Measurements from ENCODE around the gene ANKRD55. TPM values are rescaled to one million over a fixed set of nuclear protein-coding genes. Genes with fewer than 3 reads are reported as not detected.

ANKRD55 gene
- total RNA-seq, 2 donors from 2014 or later: not detected

DNA sequence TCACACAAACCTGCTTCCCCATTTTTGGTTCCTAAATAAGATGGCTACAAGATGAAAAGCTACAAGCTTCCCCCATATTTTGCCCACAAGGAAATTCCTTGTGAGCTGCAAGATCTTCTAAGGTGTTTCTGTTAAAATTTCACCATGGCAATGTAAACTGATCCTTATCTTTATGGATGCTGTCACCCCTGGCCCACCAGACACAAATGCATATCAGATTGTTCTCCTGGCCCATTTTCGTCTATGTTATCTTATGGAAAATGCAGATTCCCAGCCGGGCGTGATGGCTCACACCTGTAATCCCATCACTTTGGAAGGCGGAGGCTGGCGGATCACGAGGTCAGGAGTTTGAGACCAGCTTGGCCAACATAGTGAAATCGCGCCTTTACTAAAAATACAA, 173.3 kb downstream of the ANKRD55 start:
- H3K9ac ChIP-seq (ENCODE audit: low read depth in 2 of 2, low read length in 2 of 2): no peak overlapping the region
- no peak overlapping the region for H3K27ac ChIP-seq
- H3K4me3 ChIP-seq: no peak overlapping the region
- intact Hi-C loops (cut with DNase I): no loop called here
- H3K27me3 ChIP-seq: no peaks in the 10 kb centered on the region
- H3K36me3 ChIP-seq: no peaks in the 10 kb centered on the region
- TF ChIP-seq CTCF (IDR thresholded peaks at IDR 0.05): no peak
- DNase-seq: no peak
- H3K4me1 ChIP-seq: no peaks in the 10 kb centered on the region
- H3K9me3 ChIP-seq: no peaks in the 10 kb centered on the region

- H3K4me1 ChIP-seq: no peaks in the 10 kb centered on the region
- H3K36me3 ChIP-seq: no peaks in the 10 kb centered on the region
- H3K27me3 ChIP-seq: no peaks in the 10 kb centered on the region
- H3K27ac ChIP-seq: no peak overlapping the region
- intact Hi-C loops (cut with DNase I): no loop called here
- H3K9ac ChIP-seq (ENCODE audit: low read depth in 2 of 2, low read length in 2 of 2): no peak overlapping the region
- no peak for TF ChIP-seq CTCF (IDR thresholded peaks at IDR 0.05)
- no peaks in the 10 kb centered on the region for H3K9me3 ChIP-seq
- H3K4me3 ChIP-seq: no peak overlapping the region
- no peak for DNase-seq
These were observed 176.3 kb downstream of the ANKRD55 start for GRCh38 chr5:56056875-56057274.

GRCh38 chr5:56055859-56056258, 177.3 kb downstream of the ANKRD55 start:
- H3K36me3 ChIP-seq: no peaks in the 10 kb centered on the region
- no peak for DNase-seq
- H3K4me3 ChIP-seq: no peak overlapping the region
- H3K27me3 ChIP-seq: no peaks in the 10 kb centered on the region
- no peak overlapping the region for H3K9ac ChIP-seq (ENCODE audit: low read depth in 2 of 2, low read length in 2 of 2)
- no peak overlapping the region for H3K27ac ChIP-seq
- intact Hi-C loops (cut with DNase I): no loop called here
- no peaks in the 10 kb centered on the region for H3K9me3 ChIP-seq
- no peak for TF ChIP-seq CTCF (IDR thresholded peaks at IDR 0.05)
- no peaks in the 10 kb centered on the region for H3K4me1 ChIP-seq

GRCh38 chr5:56055287-56055686, 177.8 kb downstream of the ANKRD55 start:
- Histone ChIP-seq H3K4me1 (no peaks in the 10 kb centered on the region), H3K36me3 (no peaks in the 10 kb centered on the region), H3K9ac (ENCODE audit: low read depth in 2 of 2, low read length in 2 of 2) (no peak overlapping the region), H3K9me3 (no peaks in the 10 kb centered on the region), H3K27ac (no peak overlapping the region), H3K4me3 (no peak overlapping the region), H3K27me3 (no peaks in the 10 kb centered on the region)
- intact Hi-C loops (cut with DNase I): no loop called here
- no peak for DNase-seq
- no peak for TF ChIP-seq CTCF (IDR thresholded peaks at IDR 0.05)

DNA sequence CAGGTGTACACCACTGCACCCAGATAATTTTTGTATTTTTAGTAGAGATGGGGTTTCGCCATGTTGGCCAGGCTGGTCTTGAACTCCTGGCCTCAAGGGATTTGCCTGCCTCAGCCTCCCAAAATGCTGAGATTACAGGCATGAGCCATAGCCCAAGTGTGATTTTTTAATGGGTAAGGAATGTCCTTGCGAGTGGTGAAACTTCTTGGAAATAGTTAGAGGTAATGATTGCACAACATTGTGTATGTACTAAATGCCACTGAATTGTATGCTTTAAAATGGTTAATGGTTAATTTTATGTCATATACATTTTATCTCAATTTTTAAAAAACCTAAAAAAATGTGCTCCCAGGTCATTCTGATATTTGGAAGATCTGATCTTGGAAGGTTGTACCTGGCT, 178.5 kb downstream of the ANKRD55 start:
- Histone ChIP-seq H3K4me1 (no peaks in the 10 kb centered on the region), H3K36me3 (no peaks in the 10 kb centered on the region), H3K27me3 (no peaks in the 10 kb centered on the region), H3K9me3 (no peaks in the 10 kb centered on the region), H3K9ac (ENCODE audit: low read depth in 2 of 2, low read length in 2 of 2) (no peak overlapping the region), H3K4me3 (no peak overlapping the region), H3K27ac (no peak overlapping the region)
- intact Hi-C loops (cut with DNase I): no loop called here
- no peak for DNase-seq
- TF ChIP-seq CTCF (IDR thresholded peaks at IDR 0.05): no peak

DNA sequence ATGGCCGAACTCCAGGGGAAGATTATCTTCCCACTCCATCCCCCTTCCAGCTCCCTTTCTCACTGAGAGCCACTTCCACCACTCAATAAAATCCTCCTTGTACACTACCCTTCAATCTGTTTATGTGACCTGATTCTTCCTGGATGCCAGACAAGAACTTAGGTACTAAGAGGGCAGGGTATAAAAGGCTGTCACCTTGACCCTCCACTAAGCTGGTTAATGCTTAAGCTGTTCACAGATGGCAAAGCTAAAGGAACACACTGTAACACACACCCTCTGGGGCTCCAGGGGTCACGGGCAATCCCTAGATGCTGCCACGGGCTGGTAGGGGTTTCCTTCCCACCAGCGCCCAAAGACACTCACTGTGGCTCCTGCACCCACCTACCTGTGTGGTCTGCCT, 179.8 kb downstream of the ANKRD55 start:
- Histone ChIP-seq H3K4me1 (no peaks in the 10 kb centered on the region), H3K27ac (no peak overlapping the region), H3K4me3 (no peak overlapping the region), H3K36me3 (no peaks in the 10 kb centered on the region), H3K27me3 (no peaks in the 10 kb centered on the region), H3K9me3 (no peaks in the 10 kb centered on the region), H3K9ac (ENCODE audit: low read depth in 2 of 2, low read length in 2 of 2) (no peak overlapping the region)
- intact Hi-C loops (cut with DNase I): no loop called here
- DNase-seq: no peak
- TF ChIP-seq CTCF (IDR thresholded peaks at IDR 0.05): no peak

All from colonic mucosa (tissue), 4 donors.